Adipose tissue (tissue), 3 donors: Measurements from ENCODE around the gene MDC1. TPM values are rescaled to one million over a fixed set of nuclear protein-coding genes. Genes with fewer than 3 reads are reported as not detected.
A peak's percentile ranks its signal among the peaks of the same experiment; 100 is the strongest.
"Not testable (repeated sequence)": the region's sequence is repeated elsewhere in the genome, so short reads cannot be mapped to it uniquely, and the experiment has no call there.

ENCODE experiments used
- H3K27ac ChIP-seq: one replicate; pipeline ENCODE4 v1.5.1; 2013; ENCODE audit warnings: low read depth, low read length
- WGBS, 3 donors: extraction: QIAGEN DNeasy Blood & Tissue Kit; methylation state at CpG; one replicate each; pipeline ENCODE4 v1.1.7; 2013; 5-methylcytosine and 5-hydroxymethylcytosine counted together
- polyA plus RNA-seq, 3 donors: library from polyadenylated mRNA; stranded (reverse); fragments of 200-250 nt; gene quantifications; one replicate each; pipeline ENCODE4 v1.2.3, GENCODE V29; 2013
- donor health status: healthy with polysubstance abuse.
- donor health status: Bipolar disorder and iron deficiency.
- donor health status: healthy.

MDC1 gene, protein sequence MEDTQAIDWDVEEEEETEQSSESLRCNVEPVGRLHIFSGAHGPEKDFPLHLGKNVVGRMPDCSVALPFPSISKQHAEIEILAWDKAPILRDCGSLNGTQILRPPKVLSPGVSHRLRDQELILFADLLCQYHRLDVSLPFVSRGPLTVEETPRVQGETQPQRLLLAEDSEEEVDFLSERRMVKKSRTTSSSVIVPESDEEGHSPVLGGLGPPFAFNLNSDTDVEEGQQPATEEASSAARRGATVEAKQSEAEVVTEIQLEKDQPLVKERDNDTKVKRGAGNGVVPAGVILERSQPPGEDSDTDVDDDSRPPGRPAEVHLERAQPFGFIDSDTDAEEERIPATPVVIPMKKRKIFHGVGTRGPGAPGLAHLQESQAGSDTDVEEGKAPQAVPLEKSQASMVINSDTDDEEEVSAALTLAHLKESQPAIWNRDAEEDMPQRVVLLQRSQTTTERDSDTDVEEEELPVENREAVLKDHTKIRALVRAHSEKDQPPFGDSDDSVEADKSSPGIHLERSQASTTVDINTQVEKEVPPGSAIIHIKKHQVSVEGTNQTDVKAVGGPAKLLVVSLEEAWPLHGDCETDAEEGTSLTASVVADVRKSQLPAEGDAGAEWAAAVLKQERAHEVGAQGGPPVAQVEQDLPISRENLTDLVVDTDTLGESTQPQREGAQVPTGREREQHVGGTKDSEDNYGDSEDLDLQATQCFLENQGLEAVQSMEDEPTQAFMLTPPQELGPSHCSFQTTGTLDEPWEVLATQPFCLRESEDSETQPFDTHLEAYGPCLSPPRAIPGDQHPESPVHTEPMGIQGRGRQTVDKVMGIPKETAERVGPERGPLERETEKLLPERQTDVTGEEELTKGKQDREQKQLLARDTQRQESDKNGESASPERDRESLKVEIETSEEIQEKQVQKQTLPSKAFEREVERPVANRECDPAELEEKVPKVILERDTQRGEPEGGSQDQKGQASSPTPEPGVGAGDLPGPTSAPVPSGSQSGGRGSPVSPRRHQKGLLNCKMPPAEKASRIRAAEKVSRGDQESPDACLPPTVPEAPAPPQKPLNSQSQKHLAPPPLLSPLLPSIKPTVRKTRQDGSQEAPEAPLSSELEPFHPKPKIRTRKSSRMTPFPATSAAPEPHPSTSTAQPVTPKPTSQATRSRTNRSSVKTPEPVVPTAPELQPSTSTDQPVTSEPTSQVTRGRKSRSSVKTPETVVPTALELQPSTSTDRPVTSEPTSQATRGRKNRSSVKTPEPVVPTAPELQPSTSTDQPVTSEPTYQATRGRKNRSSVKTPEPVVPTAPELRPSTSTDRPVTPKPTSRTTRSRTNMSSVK (N-terminal part only)
- polyA plus RNA-seq = 10 to 100 TPM in 1 of 3 donors, 1 to 10 TPM in 2; 7.4 to 12.7 (median 7.8) TPM

DNA sequence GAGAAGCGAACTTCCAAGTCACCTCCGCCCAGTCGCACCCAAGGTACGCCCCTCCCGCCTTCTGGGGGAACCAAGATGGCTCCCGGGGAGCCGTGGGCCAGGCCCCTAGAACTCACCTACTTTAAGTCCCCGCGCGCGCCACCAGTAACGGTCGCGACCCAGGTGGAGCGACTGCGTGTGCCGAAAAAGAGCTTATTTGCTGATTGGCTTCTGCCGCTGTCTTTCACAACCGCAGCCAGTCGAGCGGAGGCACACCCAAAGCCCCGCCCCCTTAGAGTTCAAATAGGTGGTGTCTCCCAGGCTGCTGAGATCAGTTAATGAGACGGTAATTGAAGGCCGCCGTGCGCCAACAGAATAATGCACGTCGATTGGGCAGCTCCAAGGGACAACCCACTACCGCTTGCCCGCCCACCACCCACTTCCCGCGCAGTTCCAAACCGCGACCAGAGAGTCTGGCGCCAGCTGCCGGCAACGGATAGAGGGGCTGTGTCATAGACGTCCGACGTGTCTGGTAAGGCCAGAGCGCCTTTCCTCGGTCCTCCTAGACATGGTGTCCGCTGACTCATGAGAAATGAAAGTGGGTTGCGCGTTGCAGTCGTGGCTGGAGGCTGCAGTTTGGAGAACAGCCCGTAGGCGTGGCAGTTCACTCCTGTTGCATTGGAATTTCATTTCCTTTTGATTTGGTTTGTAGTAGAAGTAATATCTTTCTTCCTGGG lies at the start of gene MDC1:
MDC1 (minus strand) TSS at position 153 of the 716 bp plus-strand sequence. CDS start 2,106 bp downstream, outside the sequence.
- WGBS, 3 donors = 0 to 1% (median 0%) methylated on average over 48 of the region's 48 CpGs
- peak within 1 kb of the TSS; percentile 89 for H3K27ac ChIP-seq

DNA sequence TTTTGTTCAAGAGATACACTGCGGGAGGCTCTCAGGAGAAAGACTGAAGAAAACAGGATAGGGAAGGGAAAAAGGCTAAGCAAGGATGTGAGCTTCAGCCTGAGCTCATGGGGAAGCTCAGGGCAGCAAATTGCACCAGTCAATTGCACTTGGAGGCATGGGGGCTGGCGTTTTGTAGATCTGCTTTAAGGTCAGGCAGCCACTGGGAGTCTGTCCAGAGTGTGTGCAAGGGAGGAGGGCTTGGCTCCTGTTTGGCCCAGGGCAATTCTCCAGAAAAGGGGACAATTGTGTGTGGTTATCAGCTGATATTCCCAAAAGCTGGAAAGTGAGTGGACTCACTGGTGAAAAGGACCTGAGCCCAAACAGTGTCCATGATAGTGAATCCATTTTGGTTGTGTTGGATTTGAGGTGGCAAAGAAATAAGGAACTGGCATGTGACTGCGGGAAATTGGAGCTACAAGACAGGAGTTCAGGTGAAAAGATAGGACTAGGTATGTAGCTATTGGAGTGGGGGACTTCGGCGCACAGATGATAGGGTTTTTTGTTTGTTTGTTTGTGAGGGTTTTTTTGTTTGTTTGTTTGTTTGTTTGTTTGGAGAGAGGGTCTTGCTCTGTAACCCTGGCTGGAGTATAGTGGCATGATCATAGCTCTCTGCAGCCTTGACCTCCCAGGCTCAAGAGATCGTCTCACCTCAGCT lies 49.5 kb upstream of the MDC1 start:
- H3K27ac ChIP-seq = no peak overlapping the region
- 64 to 90% (median 87%) methylated on average over 6 of the region's 6 CpGs for WGBS, 3 donors

- H3K27ac ChIP-seq = not testable (repeated sequence)
- 65 to 76% (median 75%) methylated on average over 1 of the region's 1 CpG for WGBS, 3 donors
Observed at GRCh38 chr6:30765495-30765894, 48.4 kb upstream of the MDC1 start.

- 42 to 69% (median 66%) methylated on average over 13 of the region's 13 CpGs for WGBS, 3 donors
- not testable (repeated sequence) for H3K27ac ChIP-seq
Observed at GRCh38 chr6:30764490-30765043, 47.5 kb upstream of the MDC1 start.

DNA sequence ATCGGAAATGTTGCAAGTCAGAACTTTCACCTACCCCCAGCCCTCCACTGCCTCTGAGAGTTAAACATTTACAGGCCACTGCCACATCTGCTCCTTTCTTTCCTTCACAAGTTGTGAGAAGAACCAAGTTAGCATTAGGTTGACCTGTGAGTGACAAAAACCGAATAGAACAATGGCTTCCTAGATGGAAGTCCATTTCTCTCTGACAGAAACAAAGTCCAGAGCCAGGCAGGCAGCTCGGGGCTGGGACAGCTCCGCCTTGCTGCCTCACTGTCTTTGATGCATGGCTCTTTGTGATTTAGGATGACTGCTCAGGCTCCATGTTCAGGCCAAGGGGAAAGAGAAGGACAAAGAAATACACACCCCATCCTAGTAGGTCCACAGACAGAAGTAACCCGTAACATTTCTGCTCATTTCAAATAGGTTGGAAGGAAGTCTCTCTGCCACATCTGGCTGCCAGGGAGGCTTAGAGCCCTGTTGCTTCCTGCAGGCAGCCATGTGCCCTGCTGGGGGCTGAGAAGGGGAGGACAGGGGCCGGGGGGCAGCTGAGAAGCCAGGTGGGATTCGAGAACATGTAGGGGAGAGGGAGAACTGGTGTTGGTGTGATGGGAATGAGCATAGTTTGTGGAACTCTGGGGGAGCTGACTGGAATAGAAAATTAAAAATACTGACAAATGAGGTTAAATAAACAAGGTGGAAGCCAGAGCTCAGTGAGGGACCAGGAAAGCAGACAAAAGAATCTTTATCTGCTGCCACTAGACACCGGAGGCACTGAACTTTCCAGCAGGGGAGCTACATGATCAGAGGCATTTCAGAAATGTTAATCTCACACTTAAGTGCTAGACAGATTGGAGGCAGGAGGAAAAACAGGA lies 46.8 kb upstream of the MDC1 start:
- H3K27ac ChIP-seq = no peak overlapping the region

DNA sequence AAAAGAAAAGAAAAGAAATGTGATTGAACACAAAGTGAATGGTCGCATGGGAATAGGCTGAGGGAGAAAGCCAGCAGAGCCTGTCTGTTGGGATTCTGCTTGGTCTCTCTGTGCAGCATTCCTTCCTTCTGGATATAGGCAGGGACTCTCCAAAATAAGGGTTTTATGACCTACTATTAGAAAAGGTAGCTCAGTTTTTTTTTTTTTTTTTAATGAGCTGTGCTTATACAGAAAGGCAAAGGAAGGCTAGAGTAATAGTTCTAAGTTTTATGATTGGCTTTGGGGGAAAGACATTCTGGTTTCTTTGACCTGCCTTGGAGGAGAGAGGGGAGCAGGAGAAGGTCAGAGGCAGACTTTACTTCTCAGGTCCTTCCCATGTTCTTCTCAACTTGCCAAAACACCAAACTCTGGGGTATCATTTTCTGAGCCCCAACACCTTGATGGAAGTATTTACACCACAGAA lies 46.1 kb upstream of the MDC1 start:
- H3K27ac ChIP-seq = no peak overlapping the region
- WGBS, 3 donors = 74 to 100% (median 90%) methylated on average over 1 of the region's 1 CpG

More for the DNA sequence above, 46.8 kb upstream of the MDC1 start:
- 26 to 56% (median 48%) methylated on average over 8 of the region's 8 CpGs for WGBS, 3 donors

- WGBS, 3 donors = 95 to 96% (median 96%) methylated on average over 4 of the region's 4 CpGs
- no peak overlapping the region for H3K27ac ChIP-seq
Observed at GRCh38 chr6:30761791-30762429, 44.8 kb upstream of the MDC1 start.

DNA sequence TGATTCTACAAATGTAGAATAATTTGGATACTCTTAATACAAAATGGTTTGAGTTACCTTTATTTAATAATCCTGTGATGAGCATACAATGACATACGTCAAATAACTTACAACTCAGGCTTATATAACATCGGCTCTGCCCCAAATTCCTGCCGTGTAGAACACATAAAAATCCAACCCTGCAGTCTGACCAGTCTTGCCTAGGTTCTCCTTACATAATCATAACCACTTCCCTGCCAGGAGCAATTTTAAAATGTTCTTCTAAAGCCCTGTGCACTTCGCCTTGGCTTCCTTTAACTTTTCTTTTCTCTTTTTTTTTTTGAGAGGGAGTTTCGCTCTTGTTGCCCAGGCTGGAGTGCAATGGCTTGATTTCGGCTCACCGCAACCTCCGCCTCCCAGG lies 43.5 kb upstream of the MDC1 start:
- WGBS, 3 donors = 74 to 82% (median 74%) methylated on average over 8 of the region's 8 CpGs
- no peak overlapping the region for H3K27ac ChIP-seq

GRCh38 chr6:30759575-30760239 lies 42.6 kb upstream of the MDC1 start:
- no peak overlapping the region for H3K27ac ChIP-seq

GRCh38 chr6:30757261-30757904 lies 40.3 kb upstream of the MDC1 start:
- whole genome bisulfite sequencing, 3 donors = 76 to 90% (median 89%) methylated on average over 1 of the region's 1 CpG
- H3K27ac ChIP-seq = no peak overlapping the region

More at GRCh38 chr6:30759575-30760239, 42.6 kb upstream of the MDC1 start:
- WGBS, 3 donors = 91 to 94% (median 94%) methylated on average over 10 of the region's 10 CpGs

DNA sequence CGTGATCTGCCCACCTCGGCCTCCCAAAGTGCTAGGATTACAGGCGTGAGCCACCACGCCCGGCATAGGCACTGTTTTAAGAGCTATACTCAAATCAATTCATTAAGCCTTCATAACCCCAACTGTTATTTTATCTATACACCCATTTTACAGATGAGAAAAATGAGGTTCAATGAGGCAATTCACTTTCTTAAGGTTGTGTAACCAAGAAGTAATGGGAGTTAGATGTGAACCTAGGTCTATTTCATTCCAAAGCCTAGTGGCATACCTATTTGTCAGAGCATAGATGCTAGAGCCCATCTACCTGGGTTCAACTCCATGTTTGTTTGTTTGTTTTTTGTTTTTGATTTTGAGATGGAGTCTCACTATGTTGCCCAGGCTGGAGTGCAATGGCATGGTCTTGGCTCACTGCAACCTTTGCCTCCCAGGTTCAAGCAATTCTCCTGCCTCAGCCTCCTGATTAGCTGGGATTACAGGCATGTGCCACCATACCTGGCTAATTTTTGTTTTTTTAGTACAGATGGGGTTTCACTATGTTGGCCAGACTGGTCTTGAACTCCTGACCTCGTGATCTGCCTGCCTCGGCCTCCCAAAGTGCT lies 39.4 kb upstream of the MDC1 start:
- WGBS, 3 donors = 93 to 98% (median 94%) methylated on average over 7 of the region's 7 CpGs
- H3K27ac ChIP-seq = not testable (repeated sequence)

- WGBS, 3 donors = 94 to 97% (median 96%) methylated on average over 3 of the region's 3 CpGs
- H3K27ac ChIP-seq = no peak overlapping the region
Observed at GRCh38 chr6:30754631-30755030, 37.5 kb upstream of the MDC1 start.

DNA sequence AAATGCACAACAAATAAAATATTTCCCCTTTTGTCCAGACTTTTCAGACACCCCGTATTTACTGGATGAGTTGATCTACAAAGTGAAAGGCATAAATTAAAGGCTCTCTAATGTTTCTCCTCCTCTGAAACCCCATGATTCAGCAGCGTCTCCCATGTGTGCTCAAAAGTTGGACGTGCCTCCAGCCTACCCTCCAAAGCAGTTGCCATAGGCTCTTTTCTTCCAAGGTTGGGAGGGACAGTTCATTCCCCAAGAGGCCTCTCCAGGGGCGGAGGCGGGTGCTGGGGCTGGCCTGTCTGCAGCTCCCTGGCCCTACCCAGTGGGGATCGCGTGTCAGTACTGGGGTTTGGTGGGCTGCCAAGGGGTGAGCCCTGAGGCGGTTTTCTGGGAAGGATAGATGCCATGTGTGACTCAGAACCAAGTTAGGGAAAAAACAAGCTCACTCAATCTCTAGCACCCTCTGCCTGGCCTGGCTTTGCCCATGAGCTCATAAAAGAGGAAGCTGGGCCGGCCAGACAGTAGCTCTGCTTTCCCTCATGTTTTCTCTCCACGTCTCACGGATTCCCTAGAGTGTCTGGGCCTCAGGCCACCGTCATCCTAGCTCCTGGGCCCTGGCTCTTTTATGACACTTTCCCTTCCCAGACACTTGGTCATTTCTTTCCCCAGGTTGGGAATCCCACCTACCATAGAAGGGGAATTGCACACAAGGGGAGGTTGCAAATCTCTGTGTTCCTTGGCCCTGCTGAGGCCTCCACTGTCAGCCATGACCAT lies 35.3 kb upstream of the MDC1 start:
- 31 to 68% (median 35%) methylated on average over 12 of the region's 12 CpGs for WGBS, 3 donors
- peak overlapping the region; percentile 29 for H3K27ac ChIP-seq

GRCh38 chr6:30750379-30750668 lies 33.2 kb upstream of the MDC1 start:
- no peak overlapping the region for H3K27ac ChIP-seq
